Measurements from ENCODE around the gene SEL1L3.
"Not testable (repeated sequence)": the region's sequence is repeated elsewhere in the genome, so short reads cannot be mapped to it uniquely, and the experiment has no call there.

The SEL1L3 gene

DNA sequence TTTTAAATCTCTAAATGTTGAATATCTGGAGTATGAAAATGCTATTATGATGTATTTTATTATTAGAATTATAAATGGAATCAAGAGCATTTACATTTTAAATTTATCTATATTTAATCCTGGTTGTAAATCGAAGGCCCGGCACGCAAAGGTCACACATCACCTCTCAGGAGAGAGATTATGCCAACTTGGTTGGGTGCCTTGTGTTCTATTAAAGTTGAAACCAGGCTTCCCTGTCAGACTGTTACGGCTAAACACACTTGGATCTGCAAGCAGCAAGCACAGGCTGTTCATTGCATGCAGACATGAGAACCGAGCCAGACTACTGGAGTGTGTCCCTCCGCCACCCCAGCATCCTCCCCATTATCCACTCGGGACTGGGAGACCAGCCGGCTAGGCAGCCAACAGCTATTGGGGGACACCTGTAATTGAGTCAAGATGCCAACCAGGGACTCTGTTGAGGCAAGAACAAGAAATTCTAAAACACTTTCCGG is 16.4 kb upstream of the SEL1L3 start:
- DNase-seq, result no peak

DNA sequence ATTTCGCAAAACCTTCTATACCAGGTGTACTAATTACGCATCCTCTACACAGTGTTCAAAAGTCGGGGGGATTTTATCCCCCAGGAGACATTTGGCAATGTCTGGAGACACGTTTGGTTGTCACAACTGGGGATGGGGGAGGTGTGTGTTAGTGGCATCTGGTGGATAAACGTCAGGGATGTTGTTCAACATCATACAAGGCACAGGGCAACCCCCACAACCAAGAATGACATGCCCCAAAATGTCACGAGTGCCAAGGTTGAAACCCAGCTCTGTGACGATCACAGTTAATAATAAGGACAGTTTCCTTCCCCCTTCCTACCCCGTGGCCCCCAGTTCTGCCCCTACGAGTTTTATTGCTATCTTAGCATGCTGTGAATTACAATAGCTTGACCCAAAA is 15.9 kb upstream of the SEL1L3 start:
- no peak for DNase-seq

DNA sequence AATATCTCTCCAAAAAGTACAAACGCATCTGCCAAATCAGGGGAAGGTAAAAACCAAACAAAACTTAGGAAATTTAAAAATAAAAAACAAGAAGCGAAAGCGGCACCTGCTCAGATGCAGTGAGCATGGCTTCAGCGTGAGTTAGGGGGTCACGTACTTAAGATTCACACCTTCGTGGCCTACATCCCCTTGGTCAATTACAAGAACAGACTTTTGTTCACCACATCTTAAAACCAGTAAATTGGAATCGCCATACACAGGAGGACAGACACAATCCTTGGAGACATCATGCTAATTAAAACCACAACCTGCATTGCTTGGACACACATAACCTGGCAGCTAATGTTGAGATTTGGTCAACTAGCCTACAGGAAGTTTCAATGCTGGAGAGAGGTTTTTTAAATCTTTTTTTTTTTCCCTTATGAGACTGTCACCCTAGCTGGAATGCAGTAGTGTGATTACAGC is 12.5 kb upstream of the SEL1L3 start:
- DNase-seq, result no peak

DNA sequence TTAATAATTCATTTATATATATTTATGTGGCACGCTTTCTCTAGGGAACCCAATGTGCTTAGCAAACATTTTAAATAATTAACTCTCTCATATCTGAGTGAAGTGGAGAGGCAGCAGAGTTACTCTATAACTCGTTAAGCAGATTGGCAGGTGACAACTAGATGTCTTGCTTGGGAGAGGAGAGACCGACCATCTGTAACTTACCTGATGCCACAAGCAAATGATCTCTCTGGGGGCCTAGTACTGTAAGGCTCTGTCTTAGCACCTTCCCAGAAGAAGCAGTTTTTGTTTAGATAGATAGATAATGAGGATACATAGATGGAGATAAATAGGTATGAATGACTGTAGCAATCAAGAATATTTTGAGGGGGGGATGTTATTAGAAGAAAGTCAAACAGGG is 11.9 kb upstream of the SEL1L3 start:
- DNase-seq, result no peak

DNA sequence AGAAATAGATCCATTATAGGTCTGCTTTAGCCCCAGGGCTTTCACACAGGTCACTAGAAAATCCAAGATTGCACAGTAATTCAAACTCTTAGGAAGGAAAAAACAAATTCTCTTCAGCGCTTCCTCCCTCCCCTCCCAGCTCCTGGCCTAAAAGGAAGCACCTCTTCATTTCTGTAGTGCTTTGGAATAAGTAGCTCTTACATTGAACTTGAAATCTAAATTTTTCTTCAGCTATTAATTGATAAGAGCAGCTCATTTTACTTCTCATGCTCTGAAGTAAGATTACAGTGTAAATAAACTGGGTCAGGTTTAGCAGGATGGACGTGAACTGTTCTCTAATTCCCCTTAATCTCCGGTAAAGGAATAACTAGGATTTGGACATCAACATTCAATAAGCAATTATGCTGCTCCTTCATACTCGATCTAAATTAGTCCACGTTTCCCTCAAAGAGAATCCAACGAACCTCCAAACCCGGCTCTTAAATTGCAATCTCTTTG is 10.9 kb upstream of the SEL1L3 start:
- DNase-seq, result no peak

DNA sequence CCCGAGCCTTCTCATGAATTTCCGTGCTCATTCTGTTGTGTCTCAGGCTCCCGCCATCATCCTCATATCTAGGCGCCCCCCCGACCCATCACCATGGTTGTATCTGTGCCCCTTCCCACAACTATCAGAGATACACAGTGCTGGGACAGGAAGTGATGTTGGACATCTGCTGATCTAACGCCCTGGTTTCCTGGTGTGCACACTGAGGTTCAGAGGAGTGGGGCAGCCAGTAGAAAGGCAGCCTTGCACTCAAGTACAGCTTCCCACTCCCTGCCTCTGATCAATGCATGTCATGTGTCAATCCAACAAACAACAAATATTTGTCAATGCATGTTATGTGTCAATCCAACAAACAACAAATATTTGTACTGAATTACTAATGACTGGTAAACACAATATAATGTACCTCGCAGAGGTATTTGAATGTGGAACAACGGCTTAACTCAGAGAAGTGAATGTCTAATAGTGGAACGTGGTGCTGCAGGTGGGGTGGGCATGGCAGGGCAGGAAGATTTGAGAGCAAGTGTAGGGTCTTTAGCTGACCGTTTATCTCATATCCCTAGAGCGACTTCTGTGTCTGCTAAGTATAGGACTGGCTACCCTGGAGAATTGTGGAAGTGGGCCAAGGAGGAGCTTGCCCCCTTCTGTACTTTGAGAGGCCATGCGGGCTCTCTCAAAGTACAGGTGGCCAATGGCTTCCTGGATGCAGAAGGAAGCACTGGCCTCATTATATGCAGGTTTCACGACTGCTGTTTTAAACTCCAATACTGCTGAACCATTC is 10.3 kb upstream of the SEL1L3 start:
- no peak for DNase-seq

DNA sequence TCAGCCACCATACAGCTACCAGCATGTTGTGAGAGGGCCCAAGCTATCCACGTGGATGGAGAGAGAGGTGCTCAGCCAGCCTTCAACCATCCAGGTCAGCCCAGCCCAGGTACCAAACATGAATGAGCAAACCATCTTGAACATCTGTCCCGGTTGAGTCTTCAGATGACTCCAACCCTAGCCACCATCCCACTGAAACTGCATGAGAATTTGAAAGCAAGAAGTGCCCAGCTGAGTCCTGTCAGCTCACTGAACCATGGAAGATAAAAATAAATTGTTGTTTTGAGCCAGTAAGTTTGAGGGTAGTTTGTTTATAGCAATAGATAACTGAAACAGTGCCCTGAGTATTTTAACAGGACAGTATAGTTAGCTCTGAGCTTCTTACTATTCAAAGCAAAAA is 7.3 kb upstream of the SEL1L3 start:
- no peak for DNase-seq

DNA sequence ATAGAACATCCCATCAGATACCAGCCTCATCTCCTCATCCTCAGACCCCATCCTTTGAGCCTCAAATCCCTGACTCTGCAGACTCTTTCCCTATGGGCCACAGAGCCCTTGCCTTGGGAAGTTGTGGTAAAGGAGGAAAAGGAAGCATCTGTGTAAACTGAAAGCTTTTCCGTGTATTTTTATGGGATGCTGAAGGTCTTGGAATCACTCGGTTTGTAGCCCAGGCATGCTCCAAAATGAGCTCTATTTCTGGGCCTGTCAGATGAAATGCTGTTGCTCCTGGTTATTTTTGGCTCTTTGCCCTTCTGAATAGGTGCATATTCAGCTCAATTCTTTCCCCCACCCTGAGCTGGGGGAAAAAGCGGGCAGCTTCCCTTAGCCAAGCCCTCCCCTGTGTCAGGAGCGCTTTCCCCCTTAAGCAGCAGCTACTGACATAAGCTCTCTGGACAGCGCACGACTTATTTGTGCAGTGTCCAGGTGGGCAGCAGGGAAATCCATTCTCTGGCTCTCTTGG is 5.0 kb upstream of the SEL1L3 start:
- DNase-seq, result no peak

DNA sequence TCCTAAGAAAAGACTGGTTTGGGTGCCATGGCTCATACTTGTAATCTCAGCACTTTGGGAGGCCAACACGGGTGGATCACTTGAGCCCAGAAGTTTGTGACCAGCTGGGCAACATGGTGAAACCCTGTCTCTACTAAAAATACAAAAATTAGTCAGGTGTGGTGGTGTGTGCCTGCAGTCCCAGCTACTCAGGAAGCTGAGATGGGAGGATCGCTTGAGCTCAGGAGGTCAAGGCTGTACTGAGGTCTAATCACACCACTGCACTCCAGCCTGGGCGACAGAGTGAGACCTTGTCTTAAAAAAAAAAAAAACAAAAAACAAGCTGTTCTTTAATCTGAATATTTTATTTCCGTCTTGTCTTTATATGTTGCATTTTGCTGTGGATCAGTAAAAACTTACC is 3.6 kb upstream of the SEL1L3 start:
- DNase-seq, result not testable (repeated sequence)

DNA sequence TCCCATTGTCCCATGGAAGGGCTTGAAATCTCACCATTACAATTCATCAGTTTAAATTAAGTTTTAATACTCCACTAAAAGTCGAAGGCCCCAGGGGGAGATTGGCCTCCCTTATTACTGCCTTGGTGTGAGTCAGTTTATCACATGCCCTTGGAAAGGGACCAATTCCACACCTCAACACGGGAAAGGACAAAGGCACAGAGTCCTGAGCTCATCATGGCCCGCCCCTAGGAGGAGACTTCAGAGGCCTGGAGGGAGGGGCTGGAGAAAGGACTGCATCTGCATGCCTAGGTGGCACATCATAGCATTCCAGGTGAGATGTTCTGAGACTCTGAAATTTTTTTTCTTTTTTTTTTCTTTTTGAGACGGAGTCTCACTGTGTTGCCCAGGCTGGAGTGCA is 2.8 kb upstream of the SEL1L3 start:
- no peak for DNase-seq

DNA sequence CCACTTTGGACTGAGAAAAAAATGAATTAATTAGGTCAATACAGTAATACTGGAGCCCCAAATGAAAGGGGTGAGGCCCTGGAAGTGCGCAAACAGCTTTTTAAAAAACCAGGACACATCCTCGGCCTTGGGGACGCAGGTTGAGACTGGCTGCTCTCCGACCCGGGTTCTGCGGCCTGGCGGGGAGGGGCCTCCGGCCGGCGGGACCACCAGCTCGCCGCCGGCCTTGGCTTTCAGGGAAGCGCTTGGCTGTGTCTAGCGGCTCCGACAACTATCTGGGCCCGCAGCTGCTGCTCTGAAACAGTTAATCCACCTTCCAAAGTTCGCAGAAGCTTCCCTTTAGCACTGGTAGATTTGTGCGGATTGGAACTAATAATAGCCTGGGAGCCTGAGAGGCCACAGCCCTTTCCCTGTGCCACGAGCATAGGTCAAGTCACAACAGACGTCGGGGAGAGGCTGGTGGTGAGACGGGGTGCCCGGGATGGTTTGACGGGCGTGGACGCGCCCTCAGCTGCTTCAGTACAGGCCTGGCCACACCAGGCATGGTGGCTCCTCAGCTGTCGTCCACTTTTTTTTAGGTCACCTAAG is 1.1 kb upstream of the SEL1L3 start:
- DNase-seq, result no peak

DNA sequence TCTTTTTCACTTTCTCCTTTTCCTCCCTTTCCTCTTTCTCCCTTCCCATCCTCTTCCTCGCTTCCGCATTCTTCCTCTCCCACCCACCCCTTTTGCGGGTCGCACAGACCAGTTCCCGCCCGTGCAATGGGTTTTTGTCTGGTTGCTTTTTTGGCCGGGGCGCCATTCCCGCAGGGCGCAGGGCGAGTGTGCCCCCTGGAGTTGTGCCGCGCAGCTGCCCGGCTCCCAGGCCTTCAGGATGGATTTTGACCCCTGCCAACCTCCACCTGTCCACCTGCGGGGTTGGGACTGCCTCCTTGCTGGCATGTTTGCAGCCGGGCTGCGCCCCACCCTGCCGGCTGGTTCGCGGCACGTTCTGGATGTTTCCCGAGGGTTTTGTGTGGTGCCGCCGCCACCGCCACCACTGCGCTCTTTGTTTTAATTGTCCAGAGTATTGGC is 578 bp upstream of the SEL1L3 start:
- DNase-seq, result peak in 1 of 2 experiments; percentile 30

DNA sequence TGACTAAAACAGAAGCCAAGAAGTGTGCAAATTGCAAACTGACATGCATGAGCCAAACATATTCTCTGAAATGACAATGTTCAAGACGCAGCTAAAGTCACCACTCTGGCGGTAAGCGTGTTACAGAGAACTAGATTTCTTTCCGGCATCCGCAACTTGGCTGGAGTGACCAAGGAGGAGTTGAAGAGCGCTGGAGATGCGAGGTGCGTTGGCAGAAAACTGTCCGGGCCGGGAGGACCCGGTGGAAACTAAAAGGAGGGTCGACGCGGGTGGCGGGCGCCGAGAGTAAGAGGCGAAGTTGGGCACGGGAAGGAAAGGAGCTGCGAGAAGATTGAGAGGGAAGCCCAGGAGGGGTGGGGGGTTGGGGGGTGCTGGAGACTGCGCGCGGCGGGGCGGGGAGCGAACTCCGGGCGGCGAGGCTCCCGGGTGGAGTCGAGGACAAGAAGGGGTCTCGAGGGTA is 807 bp downstream of the SEL1L3 start:
- DNase-seq, result peak; percentile 34 to 51

DNA sequence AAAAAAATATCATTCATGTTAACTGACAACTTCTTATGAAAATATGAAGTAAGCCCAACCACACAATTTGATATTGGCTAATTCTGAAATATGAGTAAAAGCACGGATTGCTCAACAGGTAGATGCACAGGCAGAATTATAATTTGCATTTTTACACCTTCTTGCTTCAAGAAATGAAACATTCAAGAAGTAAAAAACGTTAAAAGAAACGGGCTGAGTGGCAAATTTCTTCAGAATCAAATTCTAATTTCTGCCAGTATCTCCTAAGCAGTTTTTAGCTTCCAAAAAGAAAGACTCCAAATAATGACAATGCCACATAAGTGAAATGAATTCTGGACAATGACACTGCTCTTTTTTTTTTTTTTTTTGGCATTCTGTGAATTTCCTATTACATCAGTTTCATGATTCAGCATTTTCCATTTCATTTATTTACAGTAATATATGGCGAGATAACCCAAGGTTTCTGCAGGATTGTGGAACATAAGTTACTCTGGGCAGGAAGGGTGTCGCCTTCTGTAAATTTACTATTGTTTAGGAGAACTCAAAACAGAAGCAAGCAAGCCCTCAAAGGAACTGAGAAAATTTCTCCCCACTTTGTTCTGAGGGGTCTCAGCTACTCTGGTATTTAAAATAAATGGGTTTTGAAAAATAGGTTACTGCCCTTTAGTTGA is 1.4 kb downstream of the SEL1L3 start:
- no peak for DNase-seq

DNA sequence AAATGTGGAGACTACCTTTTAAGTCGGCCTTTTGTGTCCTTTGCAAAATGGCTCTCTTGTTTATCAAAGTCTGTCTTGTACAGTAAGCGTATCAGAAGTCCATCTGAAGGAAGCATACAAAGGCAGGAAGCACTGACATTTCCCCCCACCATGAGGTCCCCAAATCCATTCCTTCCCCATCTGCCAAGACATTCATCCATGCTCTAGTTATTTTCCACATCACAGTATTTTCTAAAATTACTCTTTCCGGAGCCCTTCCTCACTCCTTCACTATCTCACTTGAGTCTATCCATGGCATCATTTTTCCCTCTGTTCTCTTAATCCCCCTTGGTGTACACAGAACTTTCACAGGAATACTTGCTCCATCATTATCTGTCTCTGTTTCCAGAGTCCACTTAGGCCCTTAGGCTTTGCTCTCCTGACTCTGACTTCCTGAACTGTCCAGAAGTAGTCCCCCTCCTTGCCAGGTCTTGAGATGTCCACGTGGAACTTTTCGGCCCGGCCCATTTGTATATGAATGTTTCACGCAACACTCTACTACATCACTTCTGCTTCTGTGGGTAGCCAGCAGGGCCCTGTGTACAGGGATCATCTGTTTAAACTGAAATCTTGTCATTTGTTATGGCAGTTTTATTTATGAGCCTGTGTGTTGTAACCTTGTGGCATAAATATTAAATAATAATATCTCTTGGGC is 2.1 kb downstream of the SEL1L3 start:
- peak in 1 of 2 experiments; percentile 41 for DNase-seq

DNA sequence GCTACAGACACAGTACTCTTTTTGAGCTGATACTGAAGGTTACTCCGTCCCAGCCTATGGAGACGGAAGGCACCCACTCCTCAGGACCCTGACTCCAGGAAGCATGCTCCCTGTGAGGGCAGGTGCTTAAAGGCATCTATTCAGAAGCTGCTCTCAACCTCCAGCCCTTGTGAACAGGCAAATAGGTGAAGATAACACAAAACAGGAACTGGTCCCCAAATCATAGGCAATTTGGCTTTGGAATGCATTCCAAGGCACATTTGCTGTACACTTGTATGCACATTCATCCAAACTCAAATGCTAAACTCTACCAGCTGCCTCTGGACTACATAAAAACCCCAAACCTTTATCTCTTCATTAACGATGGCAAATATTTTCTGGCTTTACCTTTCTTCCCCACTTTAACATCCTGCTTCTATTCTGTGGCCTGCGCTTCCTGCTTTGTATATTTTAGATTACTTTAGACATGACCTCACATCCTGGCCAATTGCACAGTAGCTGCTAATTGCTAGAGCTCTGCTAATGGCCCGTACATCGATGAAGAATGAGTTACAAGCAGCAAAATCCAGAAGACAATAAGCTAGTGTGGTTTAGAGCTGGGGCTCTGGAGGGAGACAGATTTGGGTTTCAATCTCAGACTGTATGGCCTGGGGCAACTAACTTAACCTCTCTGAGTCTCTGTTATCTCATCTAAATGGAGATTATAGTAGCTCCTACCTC is 3.2 kb downstream of the SEL1L3 start:
- DNase-seq, result no peak

DNA sequence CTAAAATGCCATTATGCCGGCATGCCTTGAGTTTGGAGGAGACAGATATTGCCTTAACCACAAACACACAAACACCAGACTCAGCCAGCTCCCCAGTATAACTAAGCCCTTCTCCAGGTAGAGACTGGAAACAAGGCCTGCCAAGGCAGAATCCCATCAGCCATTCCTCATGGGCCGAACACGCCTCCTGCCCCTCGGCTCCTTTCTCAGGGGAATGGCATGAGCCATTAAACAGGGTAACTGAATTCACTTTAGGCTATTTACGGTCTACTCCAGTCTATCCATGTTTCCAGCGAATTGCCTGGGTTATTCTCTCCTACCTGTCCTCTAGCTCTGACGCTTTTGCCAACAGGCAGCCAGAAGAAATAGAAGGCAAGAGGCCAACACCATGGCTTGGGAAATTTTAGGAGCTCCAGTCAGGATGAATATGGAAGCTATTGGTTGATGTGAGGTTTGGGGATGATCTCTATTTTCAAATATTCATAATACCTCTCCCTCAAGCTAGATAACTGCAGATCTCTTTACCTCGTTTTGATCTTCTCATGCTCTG is 4.9 kb downstream of the SEL1L3 start:
- DNase-seq, result no peak

DNA sequence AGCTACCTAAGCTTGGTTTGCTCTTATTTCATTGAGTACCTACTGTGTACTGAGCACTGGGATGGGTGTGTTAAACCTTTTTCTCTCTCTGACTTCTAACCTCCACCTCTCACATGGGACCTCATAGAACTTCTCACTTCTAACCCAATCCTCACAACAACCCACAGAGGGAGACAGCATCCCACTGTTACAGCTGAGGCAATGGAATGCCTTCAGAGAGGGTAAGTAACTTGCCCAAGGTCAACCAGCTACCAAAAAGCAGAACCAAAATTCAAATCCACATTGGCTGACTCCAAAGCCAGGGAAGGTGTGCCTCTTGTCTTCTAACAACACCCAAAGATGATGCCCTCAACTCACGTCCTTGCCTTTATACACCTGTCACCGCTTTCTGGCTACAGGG is 5.4 kb downstream of the SEL1L3 start:
- DNase-seq, result no peak

DNA sequence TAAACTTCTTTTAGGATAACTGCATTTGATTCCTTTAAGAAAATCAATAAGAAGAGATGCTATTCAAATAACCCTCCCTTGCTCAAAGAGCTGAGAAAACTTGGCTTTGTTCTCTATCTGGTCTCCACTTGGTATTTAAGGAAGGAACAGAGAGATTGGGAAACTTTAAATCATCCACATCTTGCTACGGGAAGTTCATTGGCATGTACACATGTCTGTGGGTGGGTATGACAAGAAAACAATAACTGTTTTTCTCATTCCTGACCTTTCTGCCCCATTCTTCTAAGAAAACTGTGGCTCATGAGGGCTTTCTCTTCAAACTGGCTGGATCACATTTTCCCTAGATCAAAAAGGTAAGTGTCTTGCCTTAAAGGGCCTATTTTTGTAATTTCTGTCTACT is 6.0 kb downstream of the SEL1L3 start:
- DNase-seq, result no peak

DNA sequence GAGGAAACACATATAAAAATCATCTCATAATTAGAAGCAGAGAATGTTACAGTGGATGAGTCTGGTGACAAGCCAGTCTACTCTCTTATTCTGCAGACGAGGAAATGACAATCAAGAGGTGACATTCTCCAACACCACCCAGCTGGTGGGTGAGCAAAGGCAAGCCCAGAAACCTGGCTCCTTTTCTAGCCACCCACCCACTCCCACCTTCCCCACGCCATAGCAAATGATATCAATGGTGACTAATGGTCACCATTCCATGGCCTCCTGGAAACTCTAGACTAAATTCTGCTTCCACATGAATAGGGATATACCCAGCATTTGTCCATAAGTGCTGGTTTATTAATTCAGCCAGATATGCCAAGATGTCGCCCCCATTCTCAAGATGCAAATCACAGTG is 10.7 kb downstream of the SEL1L3 start:
- no peak for DNase-seq

DNA sequence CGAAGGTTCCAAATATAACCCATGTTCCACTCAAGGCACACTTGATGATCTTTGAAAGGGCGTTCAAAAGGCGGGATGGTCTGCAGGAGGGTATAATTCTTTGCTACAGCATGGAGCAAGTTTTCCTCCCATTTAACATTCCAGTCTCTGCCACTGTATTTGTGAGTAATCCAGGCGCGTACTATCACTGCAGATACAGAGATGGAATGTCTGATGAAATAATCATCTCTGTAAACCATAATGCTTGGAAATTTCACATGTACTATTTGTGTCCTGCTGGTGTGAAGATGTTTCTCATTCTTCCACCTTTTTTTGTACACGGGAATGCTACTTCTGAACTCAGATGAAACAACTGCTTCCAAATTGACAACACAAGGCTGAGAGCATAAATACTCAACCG is 15.5 kb downstream of the SEL1L3 start:
- no peak for DNase-seq

Measured in activated CD4-positive, alpha-beta T cell treated with anti-CD3 and anti-CD28 coated beads, Interleukin-2, amount 50 U/mL, for 48 hours (primary cell).